Measurements from ENCODE around the gene SIRT2.
A peak's percentile ranks its signal among the peaks of the same experiment; 100 is the strongest.

Gene SIRT2

DNA sequence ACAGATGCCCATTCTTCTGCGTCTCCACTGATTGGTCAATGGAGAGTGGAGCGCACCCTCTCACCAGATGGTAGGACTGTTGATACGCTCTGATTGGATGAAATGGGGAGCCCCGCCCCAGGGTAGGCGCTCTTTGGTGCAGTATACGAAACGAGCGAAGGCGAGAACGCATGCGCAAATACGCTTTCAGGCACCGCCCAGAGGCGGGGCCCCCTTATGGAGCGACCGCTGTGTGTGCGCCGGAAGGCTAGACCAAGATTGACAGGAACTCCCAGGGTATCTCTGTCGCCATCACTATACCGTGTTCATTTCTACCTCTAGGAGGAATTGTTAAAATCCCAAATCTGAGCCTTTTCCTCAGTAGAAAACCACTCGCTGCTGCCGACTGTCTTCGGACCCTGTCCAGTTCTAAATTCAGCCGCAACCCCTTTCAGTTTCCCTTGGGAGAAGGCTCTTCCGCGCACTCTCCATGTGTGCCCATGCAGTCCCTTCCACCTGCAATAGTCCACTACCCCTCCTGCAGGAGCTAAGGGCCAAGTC is 48.9 kb downstream of the SIRT2 start:
- Histone ChIP-seq H3K4me3 (ENCODE audit: extremely low read depth, insufficient read depth, low read length, poor library complexity, severe bottlenecking) (peak overlapping the region; percentile 76), H3K4me1 (ENCODE audit: control insufficient read depth, insufficient read depth, low read length, poor library complexity, severe bottlenecking) (peaks cover 21% of the 10 kb centered on the region), H3K36me3 (ENCODE audit: control insufficient read depth, insufficient read depth, low read length) (peaks cover 35% of the 10 kb centered on the region), H3K9me3 (ENCODE audit: control insufficient read depth, low read length) (no peaks in the 10 kb centered on the region), H3K27ac (ENCODE audit: low read depth, low read length, severe bottlenecking) (peak overlapping the region; percentile 96)
- 2 to 3% methylated on average over 24 to 26 of the region's 26 CpGs for WGBS, 2 experiments (ENCODE audit: insufficient coverage in 2 of 2)

DNA sequence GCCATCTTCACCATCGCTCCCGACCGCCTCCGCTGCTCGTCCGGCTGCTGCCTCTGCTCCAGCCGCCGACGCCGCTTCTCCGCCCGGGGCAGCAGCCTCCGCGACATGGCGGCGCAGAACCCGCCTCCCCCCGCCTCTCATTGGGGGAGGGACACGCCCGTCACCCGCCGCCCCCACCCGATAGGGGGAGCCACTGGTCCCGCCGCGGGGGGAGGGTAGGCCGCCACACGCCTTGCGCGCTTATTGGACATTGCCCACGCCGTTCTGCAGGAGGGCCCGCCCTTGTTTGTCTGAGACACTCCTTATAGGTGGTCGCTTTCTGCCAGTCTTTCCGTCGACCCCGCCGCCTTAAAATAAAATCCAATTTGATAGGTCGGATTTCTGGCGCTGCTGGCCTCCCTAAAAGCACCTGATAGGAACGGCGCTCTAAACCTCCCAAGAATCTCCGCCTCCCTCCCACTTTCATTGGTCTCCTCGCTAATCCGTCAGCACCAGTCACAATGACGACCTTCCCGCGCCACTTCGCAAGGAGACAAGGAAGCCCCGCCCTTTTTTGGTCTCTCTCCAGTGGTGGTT is 49.5 kb downstream of the SIRT2 start, which contains the start of gene HNRNPL:
Gene HNRNPL, minus strand, starts transcription at position 127 of the 576 bp plus-strand sequence. Its CDS starts 20 bp downstream, at position 107.
- no peaks in the 10 kb centered on the region for H3K9me3 ChIP-seq (ENCODE audit: control insufficient read depth, low read length)
- peak within 1 kb of the TSS; percentile 100 for H3K27ac ChIP-seq (ENCODE audit: low read depth, low read length, severe bottlenecking)
- H3K36me3 ChIP-seq (ENCODE audit: control insufficient read depth, insufficient read depth, low read length): peaks cover 40% of the 10 kb centered on the region
- WGBS, 2 experiments (ENCODE audit: insufficient coverage in 2 of 2): 0% methylated on average over 26 to 44 of the region's 50 CpGs
- peak within 1 kb of the TSS; percentile 91 for H3K4me3 ChIP-seq (ENCODE audit: extremely low read depth, insufficient read depth, low read length, poor library complexity, severe bottlenecking)
- peaks cover 24% of the 10 kb centered on the region for H3K4me1 ChIP-seq (ENCODE audit: control insufficient read depth, insufficient read depth, low read length, poor library complexity, severe bottlenecking)

DNA sequence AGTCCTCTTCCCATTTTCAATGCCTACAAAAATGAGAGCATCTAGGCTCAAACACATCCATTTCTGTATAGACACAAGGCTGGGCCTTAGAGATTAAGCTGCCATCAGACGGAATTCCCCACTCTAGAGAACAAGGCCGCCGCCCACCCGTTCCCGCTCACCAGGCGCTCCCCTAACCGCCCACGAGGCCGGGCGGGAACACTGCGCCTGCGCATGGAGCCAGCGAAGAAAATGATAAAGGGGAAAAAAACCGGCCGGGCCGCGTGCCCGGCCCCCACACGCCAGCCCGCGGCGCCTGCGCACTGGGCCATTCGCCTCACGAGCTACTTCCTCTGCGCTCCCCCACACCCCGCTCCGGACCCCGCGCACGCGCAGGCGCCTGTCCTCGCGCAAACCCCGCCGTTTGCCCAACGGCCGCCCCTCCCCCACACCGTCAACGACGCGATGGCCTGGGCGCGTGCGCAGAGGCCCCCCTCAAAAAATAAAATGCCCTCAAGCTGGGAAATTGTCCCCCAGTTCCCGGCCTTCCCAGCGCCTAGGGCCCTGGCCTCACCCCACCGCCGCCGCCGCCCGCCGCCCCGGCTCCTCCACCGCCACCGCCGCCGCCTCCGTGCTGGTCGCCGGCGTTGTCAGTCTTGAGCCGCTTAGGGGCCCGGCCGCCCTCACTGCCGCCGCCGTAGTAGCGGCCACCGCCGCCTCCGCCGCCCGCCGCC is 50.1 kb downstream of the SIRT2 start:
- peak overlapping the region; percentile 100 for H3K27ac ChIP-seq (ENCODE audit: low read depth, low read length, severe bottlenecking)
- H3K9me3 ChIP-seq (ENCODE audit: control insufficient read depth, low read length): no peaks in the 10 kb centered on the region
- peaks cover 47% of the 10 kb centered on the region for H3K36me3 ChIP-seq (ENCODE audit: control insufficient read depth, insufficient read depth, low read length)
- WGBS, 2 experiments (ENCODE audit: insufficient coverage in 2 of 2): 0% methylated on average over 30 to 47 of the region's 76 CpGs
- peaks cover 25% of the 10 kb centered on the region for H3K4me1 ChIP-seq (ENCODE audit: control insufficient read depth, insufficient read depth, low read length, poor library complexity, severe bottlenecking)
- peak overlapping the region; percentile 91 for H3K4me3 ChIP-seq (ENCODE audit: extremely low read depth, insufficient read depth, low read length, poor library complexity, severe bottlenecking)

DNA sequence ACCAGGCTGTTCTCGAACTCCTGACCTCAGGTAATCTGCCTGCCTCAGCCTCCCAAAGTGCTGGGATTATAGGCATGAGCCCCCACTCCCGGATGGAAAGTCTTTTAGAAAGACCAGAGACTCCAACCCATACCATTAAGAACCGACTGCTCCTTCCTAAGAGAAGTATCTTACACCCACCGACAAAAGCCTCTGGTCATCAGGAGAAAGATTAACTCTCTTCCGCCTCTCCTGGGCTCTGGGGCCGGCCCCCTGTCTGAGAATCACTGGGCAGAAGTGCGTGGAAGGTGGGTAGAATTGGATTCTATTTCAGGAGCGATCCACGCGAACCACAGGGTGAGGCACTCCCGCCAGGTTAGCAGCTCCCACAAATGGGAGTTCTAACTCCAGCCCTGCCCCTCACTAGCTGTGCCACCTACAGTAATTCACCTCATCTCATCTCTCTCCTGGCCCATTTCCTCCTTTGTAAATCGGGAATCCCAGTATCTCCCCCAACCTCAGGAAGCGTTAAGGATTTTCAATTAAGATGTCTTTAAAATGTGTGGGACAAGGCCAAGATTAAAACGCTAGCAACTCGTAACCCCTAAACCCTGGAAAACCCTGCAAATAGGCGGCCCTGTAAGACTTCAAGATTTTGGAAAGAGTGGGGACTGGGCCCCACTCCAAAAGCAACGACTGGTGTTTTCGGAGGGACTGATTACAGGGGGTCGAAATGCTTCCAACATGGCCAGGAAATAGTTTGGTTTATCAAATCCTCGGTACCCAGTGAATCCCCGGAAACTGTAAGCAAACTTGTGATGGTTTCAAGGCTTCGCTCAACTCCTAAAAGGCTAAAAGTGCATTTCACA is 50.9 kb downstream of the SIRT2 start:
- no peaks in the 10 kb centered on the region for H3K9me3 ChIP-seq (ENCODE audit: control insufficient read depth, low read length)
- peak overlapping the region; percentile 91 for H3K4me3 ChIP-seq (ENCODE audit: extremely low read depth, insufficient read depth, low read length, poor library complexity, severe bottlenecking)
- H3K27ac ChIP-seq (ENCODE audit: low read depth, low read length, severe bottlenecking): peak overlapping the region; percentile 100
- 21 to 36% methylated on average over 14 to 17 of the region's 22 CpGs for WGBS, 2 experiments (ENCODE audit: insufficient coverage in 2 of 2)
- peaks cover 30% of the 10 kb centered on the region for H3K4me1 ChIP-seq (ENCODE audit: control insufficient read depth, insufficient read depth, low read length, poor library complexity, severe bottlenecking)
- peaks cover 54% of the 10 kb centered on the region for H3K36me3 ChIP-seq (ENCODE audit: control insufficient read depth, insufficient read depth, low read length)

DNA sequence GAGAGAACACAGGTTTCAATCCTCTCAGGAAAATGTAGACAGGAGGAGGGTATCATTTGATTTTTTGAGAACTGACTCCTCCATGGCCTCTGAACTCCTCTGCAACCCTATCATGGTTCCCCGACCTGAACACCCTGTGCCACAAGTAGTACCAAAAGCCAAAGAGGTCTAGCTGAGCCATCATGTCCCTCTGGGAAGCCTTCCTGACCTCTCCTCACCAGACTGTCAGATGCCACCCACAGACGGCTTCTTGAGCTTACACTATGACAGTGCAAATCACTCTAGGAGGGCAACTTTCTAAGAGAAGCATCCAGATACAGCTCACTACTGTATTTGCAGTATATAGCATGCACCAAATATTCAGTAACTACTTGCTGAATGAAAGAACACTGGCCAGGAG is 53.3 kb downstream of the SIRT2 start:
- Histone ChIP-seq H3K27ac (ENCODE audit: low read depth, low read length, severe bottlenecking) (no peak overlapping the region), H3K4me1 (ENCODE audit: control insufficient read depth, insufficient read depth, low read length, poor library complexity, severe bottlenecking) (peaks cover 39% of the 10 kb centered on the region), H3K9me3 (ENCODE audit: control insufficient read depth, low read length) (no peaks in the 10 kb centered on the region), H3K4me3 (ENCODE audit: extremely low read depth, insufficient read depth, low read length, poor library complexity, severe bottlenecking) (no peak overlapping the region), H3K36me3 (ENCODE audit: control insufficient read depth, insufficient read depth, low read length) (peaks cover 79% of the 10 kb centered on the region)
- 89 to 100% methylated on average over 1 of the region's 2 CpGs for WGBS, 2 experiments (ENCODE audit: insufficient coverage in 2 of 2)

DNA sequence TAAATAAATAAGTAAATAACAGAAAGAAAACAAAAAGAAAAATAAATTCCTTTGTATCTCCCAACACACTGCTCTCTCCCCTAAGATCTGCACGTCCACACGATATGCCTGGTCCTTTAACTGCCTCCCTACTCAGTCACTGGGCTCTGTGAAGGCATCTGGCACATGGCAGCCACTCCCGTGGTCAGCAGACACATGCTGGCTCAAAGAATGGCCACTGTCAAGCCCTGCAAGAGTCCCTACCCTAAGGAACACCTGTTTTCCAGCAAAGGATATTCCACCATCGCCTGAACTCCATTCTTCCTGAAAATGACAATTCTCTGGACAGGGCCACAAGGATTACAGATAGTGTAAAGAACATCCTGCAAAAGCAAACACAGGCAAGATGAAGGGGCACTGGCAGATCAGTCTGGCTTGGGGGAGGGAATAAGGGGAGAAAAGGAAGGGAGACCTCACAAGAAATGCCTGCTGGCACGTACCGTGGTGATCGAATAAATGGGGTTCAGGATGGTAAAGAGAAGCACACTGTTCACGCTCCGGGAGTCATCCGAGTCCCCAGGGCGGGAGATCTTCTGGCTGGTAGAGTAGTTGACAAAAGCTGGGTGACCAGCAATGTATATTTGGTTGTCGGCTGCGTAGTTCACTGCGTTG is 53.9 kb downstream of the SIRT2 start:
- peaks cover 41% of the 10 kb centered on the region for H3K4me1 ChIP-seq (ENCODE audit: control insufficient read depth, insufficient read depth, low read length, poor library complexity, severe bottlenecking)
- H3K27ac ChIP-seq (ENCODE audit: low read depth, low read length, severe bottlenecking): no peak overlapping the region
- H3K4me3 ChIP-seq (ENCODE audit: extremely low read depth, insufficient read depth, low read length, poor library complexity, severe bottlenecking): no peak overlapping the region
- WGBS, 2 experiments (ENCODE audit: insufficient coverage in 2 of 2): 93 to 94% methylated on average over 7 to 11 of the region's 14 CpGs
- H3K36me3 ChIP-seq (ENCODE audit: control insufficient read depth, insufficient read depth, low read length): peaks cover 85% of the 10 kb centered on the region
- H3K9me3 ChIP-seq (ENCODE audit: control insufficient read depth, low read length): no peaks in the 10 kb centered on the region

DNA sequence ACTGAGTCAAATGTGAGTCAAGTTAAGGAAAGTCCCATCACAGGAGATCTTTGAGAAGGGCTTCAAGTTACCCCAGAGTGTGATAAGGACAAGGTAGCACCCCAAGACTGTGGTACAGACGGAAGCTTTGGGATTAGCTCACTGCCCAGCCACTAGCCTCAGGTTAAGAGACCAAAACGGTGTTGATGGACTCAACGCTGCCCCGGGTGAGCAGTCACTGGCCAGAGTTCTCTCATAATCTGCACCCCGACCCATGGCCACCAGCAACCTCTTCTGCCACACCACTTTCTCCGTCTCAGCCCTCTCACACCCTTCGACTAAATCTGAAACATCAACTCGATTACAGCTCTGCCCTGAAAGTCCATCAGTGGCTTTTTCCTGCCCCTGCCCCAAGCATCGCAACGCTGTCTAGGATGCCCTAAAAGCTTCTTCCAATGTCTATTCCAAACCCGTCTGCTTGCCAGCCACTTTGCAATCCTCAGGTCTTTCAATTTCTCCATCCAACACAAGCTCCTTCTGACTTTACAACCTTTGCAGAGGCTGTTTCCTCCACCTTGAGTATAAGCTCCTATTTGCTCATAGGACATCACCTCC is 55.2 kb downstream of the SIRT2 start:
- Histone ChIP-seq H3K4me3 (ENCODE audit: extremely low read depth, insufficient read depth, low read length, poor library complexity, severe bottlenecking) (no peak overlapping the region), H3K4me1 (ENCODE audit: control insufficient read depth, insufficient read depth, low read length, poor library complexity, severe bottlenecking) (peaks cover 52% of the 10 kb centered on the region), H3K9me3 (ENCODE audit: control insufficient read depth, low read length) (no peaks in the 10 kb centered on the region), H3K27ac (ENCODE audit: low read depth, low read length, severe bottlenecking) (no peak overlapping the region), H3K36me3 (ENCODE audit: control insufficient read depth, insufficient read depth, low read length) (peaks cover 98% of the 10 kb centered on the region)
- WGBS, 2 experiments (ENCODE audit: insufficient coverage in 2 of 2): 96 to 99% methylated on average over 9 to 11 of the region's 11 CpGs

DNA sequence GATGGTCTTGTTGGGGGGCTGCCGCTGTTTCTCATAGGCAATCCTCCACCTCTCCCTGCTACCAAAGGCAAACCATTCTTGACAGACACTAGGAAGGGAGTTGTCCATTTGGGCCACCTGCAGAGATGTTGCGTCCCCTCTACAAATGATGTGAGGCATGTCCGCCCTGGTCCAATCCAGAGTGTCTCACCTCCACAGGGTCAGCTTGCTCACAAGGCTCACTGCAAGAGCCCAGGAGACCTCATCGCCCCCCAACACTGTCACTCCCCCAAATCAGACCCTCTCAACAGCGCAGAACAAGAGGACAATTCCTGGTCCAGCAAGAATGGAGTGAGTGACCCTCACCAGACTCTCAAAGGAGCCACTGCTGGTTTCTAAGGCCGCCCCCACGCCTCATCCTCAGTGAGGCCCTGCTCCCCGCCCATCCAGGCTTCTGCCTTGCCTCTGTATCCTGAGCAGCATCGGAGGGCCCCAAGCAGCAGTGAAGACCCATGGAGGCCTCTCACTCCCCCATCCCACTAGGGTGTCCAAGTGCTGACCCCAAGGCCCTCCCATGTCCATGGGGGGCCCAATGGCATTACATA is 56.2 kb downstream of the SIRT2 start:
- 94 to 95% methylated on average over 6 to 8 of the region's 9 CpGs for WGBS, 2 experiments (ENCODE audit: insufficient coverage in 2 of 2)
- H3K36me3 ChIP-seq (ENCODE audit: control insufficient read depth, insufficient read depth, low read length): peaks cover 100% of the 10 kb centered on the region
- no peak overlapping the region for H3K4me3 ChIP-seq (ENCODE audit: extremely low read depth, insufficient read depth, low read length, poor library complexity, severe bottlenecking)

DNA sequence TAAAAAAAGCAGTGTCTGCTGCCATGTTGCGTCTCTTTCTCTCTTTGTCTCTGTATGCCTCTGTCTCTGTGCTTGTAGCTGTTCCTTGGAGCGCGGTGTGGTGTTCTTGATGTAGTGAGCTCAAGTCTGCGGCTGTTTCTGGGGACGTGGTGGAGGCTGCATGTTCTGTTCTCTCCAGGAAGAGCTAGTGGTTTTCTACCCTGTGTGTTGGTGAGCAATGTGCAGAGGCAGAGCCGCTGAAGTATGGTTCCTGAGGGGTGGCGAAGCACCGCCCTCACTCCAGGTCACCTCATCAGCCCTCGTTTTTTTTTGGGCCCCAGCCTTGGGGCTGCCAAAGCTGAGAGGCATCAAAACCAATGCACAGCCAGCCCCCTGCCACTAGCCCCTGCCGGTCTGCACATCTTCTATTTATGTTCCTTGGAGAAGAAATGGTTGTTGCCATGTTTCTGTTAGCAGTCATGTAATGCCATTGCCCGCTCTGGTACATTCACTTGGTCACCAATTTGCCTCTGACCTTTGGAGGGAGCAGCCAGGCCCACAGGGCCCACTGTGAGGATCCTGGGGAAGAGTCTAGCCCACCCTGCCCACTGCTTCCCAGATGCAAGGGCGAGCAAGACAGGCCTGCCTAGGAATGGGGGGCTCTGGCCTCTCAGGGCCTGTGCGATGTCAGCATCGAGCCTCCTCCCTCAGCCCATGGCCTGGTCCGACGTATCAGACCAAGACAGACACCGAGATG is 56.8 kb downstream of the SIRT2 start:
- peaks cover 100% of the 10 kb centered on the region for H3K36me3 ChIP-seq (ENCODE audit: control insufficient read depth, insufficient read depth, low read length)

More for the DNA sequence above, 56.2 kb downstream of the SIRT2 start:
- H3K4me1 ChIP-seq (ENCODE audit: control insufficient read depth, insufficient read depth, low read length, poor library complexity, severe bottlenecking): peaks cover 59% of the 10 kb centered on the region
- H3K9me3 ChIP-seq (ENCODE audit: control insufficient read depth, low read length): no peaks in the 10 kb centered on the region
- H3K27ac ChIP-seq (ENCODE audit: low read depth, low read length, severe bottlenecking): no peak overlapping the region

More for the DNA sequence above, 56.8 kb downstream of the SIRT2 start:
- no peak overlapping the region for H3K4me3 ChIP-seq (ENCODE audit: extremely low read depth, insufficient read depth, low read length, poor library complexity, severe bottlenecking)
- H3K27ac ChIP-seq (ENCODE audit: low read depth, low read length, severe bottlenecking): peak overlapping the region; percentile 1
- H3K4me1 ChIP-seq (ENCODE audit: control insufficient read depth, insufficient read depth, low read length, poor library complexity, severe bottlenecking): peaks cover 57% of the 10 kb centered on the region
- no peaks in the 10 kb centered on the region for H3K9me3 ChIP-seq (ENCODE audit: control insufficient read depth, low read length)
- 96 to 97% methylated on average over 12 to 16 of the region's 17 CpGs for WGBS, 2 experiments (ENCODE audit: insufficient coverage in 2 of 2)

All from mesodermal cell (in vitro differentiated cells).